Lower leg skin (tissue), 3 donors: ENCODE measurements around the gene NEDD4L.

Source experiments
- CTCF ChIP-seq, 3 donors: fragments of 450-650 bp; IDR thresholded peaks; one replicate each; pipeline ENCODE4 v1.5.1; 2016; ENCODE audit warnings: antibody characterized with exemption in 3 of 3, mild to moderate bottlenecking in 3 of 3, moderate library complexity in 2 of 3
- POLR2A ChIP-seq, 2 donors: fragments of 450-650 bp; IDR thresholded peaks; one replicate each; pipeline ENCODE4 v1.6.1; 2016 to 2017; ENCODE audit warnings: antibody characterized with exemption in 2 of 2, mild to moderate bottlenecking in 1 of 2, moderate library complexity in 1 of 2

DNA sequence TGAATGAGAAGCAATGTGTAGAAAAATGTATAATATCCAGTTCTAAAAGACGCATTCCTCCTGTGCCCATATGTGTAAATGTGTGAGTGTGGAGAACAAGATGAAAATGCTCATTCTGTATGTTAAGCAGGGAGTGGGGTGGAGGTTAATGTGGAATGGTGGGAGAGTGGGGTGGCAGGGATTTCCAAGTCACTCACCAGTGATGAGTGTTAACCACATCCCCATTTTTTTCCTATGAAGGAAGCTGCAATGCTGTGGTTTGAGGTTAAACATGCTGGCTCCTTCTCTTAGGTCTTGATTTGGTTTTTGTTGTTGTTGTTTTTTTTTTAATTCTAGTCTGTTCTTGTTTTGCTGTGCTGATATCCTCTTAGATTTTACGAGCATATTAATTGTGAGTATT, 169.4 kb downstream of the NEDD4L start:
- TF ChIP-seq POLR2A (IDR thresholded peaks at IDR 0.05): no peak
- TF ChIP-seq CTCF (IDR thresholded peaks at IDR 0.05): no peak
